ENCODE data around the gene PIGX. TPM values are rescaled to one million over a fixed set of nuclear protein-coding genes. Genes with fewer than 3 reads are reported as not detected.

PIGX gene
- total RNA-seq, 8 experiments from 2014 or later: 9.8 to 35.3 (median 24.3) TPM

- WGBS, 10 experiments: 83 to 100% (median 94%) methylated on average over 1 to 8 of the region's 8 CpGs; no CpG with 5 or more reads in 3 of the 10 experiments
- ATAC-seq (replicated peaks in 6 of 8): no peak
- no peak overlapping the region for H3K4me3 ChIP-seq
- no peaks in the 10 kb centered on the region for H3K4me1 ChIP-seq (replicated peaks in 1 of 2)
- in situ Hi-C loops (cut with MboI; ENCODE audit: low pct_unique_long_range_greater_than_20kb in 2 of 9, low sequenced_read_pairs in 9 of 9, unreplicated experiment in 9 of 9): no loop called here
- H3K27ac ChIP-seq: no peak overlapping the region
Measured at GRCh38 chr3:196777836-196778235, 65.7 kb downstream of the PIGX start.

- Histone ChIP-seq H3K4me3 (no peak overlapping the region), H3K4me1 (replicated peaks in 1 of 2) (no peaks in the 10 kb centered on the region), H3K27ac (no peak overlapping the region)
- ATAC-seq (replicated peaks in 6 of 8): peak in 1 of 8 experiments; percentile 11
- 0 to 100% (median 93%) methylated on average over 1 to 4 of the region's 4 CpGs; no CpG with 5 or more reads in 3 of the 10 experiments for WGBS, 10 experiments
- in situ Hi-C loops (cut with MboI; ENCODE audit: low pct_unique_long_range_greater_than_20kb in 2 of 9, low sequenced_read_pairs in 9 of 9, unreplicated experiment in 9 of 9): no loop called here
Measured at GRCh38 chr3:196778755-196779154, 66.6 kb downstream of the PIGX start.

- no peaks in the 10 kb centered on the region for H3K4me1 ChIP-seq (replicated peaks in 1 of 2)
- in situ Hi-C loops (cut with MboI; ENCODE audit: low pct_unique_long_range_greater_than_20kb in 2 of 9, low sequenced_read_pairs in 9 of 9, unreplicated experiment in 9 of 9): no loop called here
- no peak for ATAC-seq (replicated peaks in 6 of 8)
- H3K27ac ChIP-seq: no peak overlapping the region
- WGBS, 10 experiments: 85 to 100% (median 100%) methylated on average over 1 to 4 of the region's 4 CpGs; no CpG with 5 or more reads in 1 of the 10 experiments
- no peak overlapping the region for H3K4me3 ChIP-seq
Measured at GRCh38 chr3:196782511-196782910, 70.3 kb downstream of the PIGX start.

Other genes starting within 250 kb of the PIGX start
- gene RNF168, start 208.6 kb upstream of the PIGX start, total RNA-seq: 10 to 100 TPM; 10.9 to 23.7 (median 15.3) TPM
- under 1 TPM in 3 of 8 experiments, not detected in 5; 0.09 to 0.31 (median 0.28) TPM for gene SMCO1, start 197.0 kb upstream of the PIGX start, total RNA-seq
- 10 to 100 TPM in 4 of 8 experiments, 1 to 10 TPM in 4; 5.7 to 13.1 (median 9.4) TPM for gene WDR53, start 143.8 kb upstream of the PIGX start, total RNA-seq
- gene FBXO45, start 143.7 kb upstream of the PIGX start, total RNA-seq: 10 to 100 TPM in 7 of 8 experiments, 1 to 10 TPM in 1; 4.5 to 16.3 (median 12.4) TPM
- gene NRROS, start 72.7 kb upstream of the PIGX start, total RNA-seq: under 1 TPM in 6 of 8 experiments, not detected in 2; 0.18 to 0.72 (median 0.47) TPM
- gene CEP19, start 127 bp upstream of the PIGX start, total RNA-seq: 10 to 100 TPM in 4 of 8 experiments, 1 to 10 TPM in 4; 1.9 to 13.6 (median 10.5) TPM
- 10 to 100 TPM; 20.3 to 50.8 (median 41.9) TPM for gene PAK2, start 27.5 kb downstream of the PIGX start, total RNA-seq
- gene SENP5, start 155.5 kb downstream of the PIGX start, total RNA-seq: 10 to 100 TPM; 26.0 to 37.4 (median 31.6) TPM
- gene NCBP2, start 230.2 kb downstream of the PIGX start, total RNA-seq: 100 to 1,000 TPM in 3 of 8 experiments, 10 to 100 TPM in 5; 83.9 to 130 (median 96.8) TPM

Data from motor neuron (in vitro differentiated cells).